Liver (tissue), 3 donors: ENCODE results near the gene MAML3.

Experiments
- ATF3 ChIP-seq: IDR thresholded peaks from 2 replicates; pipeline ENCODE4 v1.6.1; 2016; ENCODE audit warnings: antibody characterized with exemption
- CTCF ChIP-seq: fragments of 150-350 bp; IDR thresholded peaks from 2 replicates; pipeline ENCODE4 v1.5.1; 2017; ENCODE audit warnings: improper control_type of control experiment, low read depth, low read length; ENCODE audit not compliant: missing input control
- FOXA1 ChIP-seq: IDR thresholded peaks from 2 replicates; pipeline ENCODE4 v1.6.1; 2016; ENCODE audit warnings: antibody characterized with exemption
- HNF4G ChIP-seq: IDR thresholded peaks from 2 replicates; pipeline ENCODE4 v1.6.1; 2016; ENCODE audit warnings: antibody characterized with exemption
- NR2F2 ChIP-seq: IDR thresholded peaks from 2 replicates; pipeline ENCODE4 v1.6.1; 2016; ENCODE audit warnings: antibody characterized with exemption
- RAD21 ChIP-seq, 2 donors: IDR thresholded peaks; 2 replicates each; pipeline ENCODE4 v1.6.1; 2016; ENCODE audit warnings: antibody characterized with exemption in 2 of 2, mild to moderate bottlenecking in 2 of 2
- REST ChIP-seq: IDR thresholded peaks from 2 replicates; pipeline ENCODE4 v1.6.1; 2016; ENCODE audit warnings: antibody characterized with exemption, mild to moderate bottlenecking
- SP1 ChIP-seq: IDR thresholded peaks from 2 replicates; pipeline ENCODE4 v1.6.1; 2018; ENCODE audit warnings: antibody characterized with exemption, mild to moderate bottlenecking
- YY1 ChIP-seq: IDR thresholded peaks from 2 replicates; pipeline ENCODE4 v1.6.1; 2016; ENCODE audit warnings: antibody characterized with exemption, mild to moderate bottlenecking
- donor health status: healthy.
- donor health status: healthy.

GRCh38 chr4:139781066-139781465 is 372.9 kb downstream of the MAML3 start:
- TF ChIP-seq SP1 = no peak
- no peak for TF ChIP-seq CTCF
- no peak for TF ChIP-seq YY1
- TF ChIP-seq RAD21 (IDR thresholded peaks at IDR 0.05) = no peak
- TF ChIP-seq REST = no peak
- no peak for TF ChIP-seq HNF4G
- TF ChIP-seq NR2F2 = no peak
- TF ChIP-seq FOXA1 = no peak
- TF ChIP-seq ATF3 = no peak
